ENCODE data around the gene TSPAN7. TPM values are rescaled to one million over a fixed set of nuclear protein-coding genes. Genes with fewer than 3 reads are reported as not detected.

Gene TSPAN7
- total RNA-seq, 4 donors from 2014 or later: 10.7 to 25.7 (median 16.0) TPM

DNA sequence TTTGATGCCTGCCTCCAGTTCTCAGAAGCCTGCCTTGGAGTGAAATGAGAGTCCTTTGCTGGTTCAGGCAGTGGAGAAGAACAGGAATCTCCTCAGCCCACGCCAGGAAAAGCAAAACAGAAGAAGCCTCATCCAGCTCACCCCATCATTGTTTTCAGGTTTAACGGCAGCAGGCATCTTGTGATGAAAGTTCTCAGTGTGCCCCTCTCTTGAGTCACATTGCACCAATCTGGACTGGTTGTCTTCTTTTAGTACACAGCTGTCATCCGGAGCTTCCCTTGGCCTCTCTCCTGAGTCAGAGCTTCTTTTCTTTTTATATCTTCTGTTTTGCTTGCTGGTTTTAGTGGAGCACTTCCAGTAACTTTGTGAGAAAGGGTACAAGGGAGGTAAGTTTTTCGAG lies 50.9 kb downstream of the TSPAN7 start:
- Histone ChIP-seq H3K27ac (no peak overlapping the region), H3K36me3 (no peaks in the 10 kb centered on the region), H3K9me3 (no peaks in the 10 kb centered on the region), H3K27me3 (no peaks in the 10 kb centered on the region), H3K4me3 (no peak overlapping the region), H3K4me1 (no peaks in the 10 kb centered on the region)
- TF ChIP-seq, protein P1, sequence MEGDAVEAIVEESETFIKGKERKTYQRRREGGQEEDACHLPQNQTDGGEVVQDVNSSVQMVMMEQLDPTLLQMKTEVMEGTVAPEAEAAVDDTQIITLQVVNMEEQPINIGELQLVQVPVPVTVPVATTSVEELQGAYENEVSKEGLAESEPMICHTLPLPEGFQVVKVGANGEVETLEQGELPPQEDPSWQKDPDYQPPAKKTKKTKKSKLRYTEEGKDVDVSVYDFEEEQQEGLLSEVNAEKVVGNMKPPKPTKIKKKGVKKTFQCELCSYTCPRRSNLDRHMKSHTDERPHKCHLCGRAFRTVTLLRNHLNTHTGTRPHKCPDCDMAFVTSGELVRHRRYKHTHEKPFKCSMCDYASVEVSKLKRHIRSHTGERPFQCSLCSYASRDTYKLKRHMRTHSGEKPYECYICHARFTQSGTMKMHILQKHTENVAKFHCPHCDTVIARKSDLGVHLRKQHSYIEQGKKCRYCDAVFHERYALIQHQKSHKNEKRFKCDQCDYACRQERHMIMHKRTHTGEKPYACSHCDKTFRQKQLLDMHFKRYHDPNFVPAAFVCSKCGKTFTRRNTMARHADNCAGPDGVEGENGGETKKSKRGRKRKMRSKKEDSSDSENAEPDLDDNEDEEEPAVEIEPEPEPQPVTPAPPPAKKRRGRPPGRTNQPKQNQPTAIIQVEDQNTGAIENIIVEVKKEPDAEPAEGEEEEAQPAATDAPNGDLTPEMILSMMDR (IDR thresholded peaks at IDR 0.05): no peak
- TF ChIP-seq POLR2AphosphoS5 (IDR thresholded peaks at IDR 0.05) (no peak), EP300 (IDR thresholded peaks at IDR 0.05) (no peak)
- DNase-seq (ENCODE audit: low spot score in 2 of 2): no peak
- WGBS: 60% methylated on average over 4 of the region's 4 CpGs

DNA sequence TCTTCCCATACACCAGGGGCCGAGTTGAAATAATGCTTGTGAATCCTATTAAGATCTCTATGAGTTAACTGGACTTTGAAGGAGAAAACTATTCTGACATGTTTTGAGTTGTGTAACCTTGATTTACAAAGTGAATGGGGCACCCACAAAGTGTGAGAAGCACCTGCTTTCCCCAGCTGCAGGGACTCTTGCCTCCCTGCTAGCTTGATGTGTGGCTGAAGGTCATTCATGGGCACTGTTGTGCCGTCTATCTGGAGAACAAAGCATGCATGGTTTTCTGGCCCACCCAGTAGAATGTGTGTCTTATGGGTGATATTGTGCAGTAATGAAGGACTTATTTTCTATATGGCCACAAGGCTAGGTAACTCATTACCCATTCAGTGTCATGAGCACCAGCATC lies 53.1 kb downstream of the TSPAN7 start:
- Histone ChIP-seq H3K4me1 (no peaks in the 10 kb centered on the region), H3K4me3 (no peak overlapping the region), H3K27me3 (no peaks in the 10 kb centered on the region), H3K36me3 (no peaks in the 10 kb centered on the region), H3K9me3 (no peaks in the 10 kb centered on the region), H3K27ac (no peak overlapping the region)
- 64% methylated on average over 2 of the region's 2 CpGs for WGBS
- TF ChIP-seq POLR2AphosphoS5 (IDR thresholded peaks at IDR 0.05) (no peak), EP300 (IDR thresholded peaks at IDR 0.05) (no peak), POLR2A (IDR thresholded peaks at IDR 0.05) (no peak)
- TF ChIP-seq, protein P1 (IDR thresholded peaks at IDR 0.05): no peak
- DNase-seq (ENCODE audit: low spot score in 2 of 2): no peak

DNA sequence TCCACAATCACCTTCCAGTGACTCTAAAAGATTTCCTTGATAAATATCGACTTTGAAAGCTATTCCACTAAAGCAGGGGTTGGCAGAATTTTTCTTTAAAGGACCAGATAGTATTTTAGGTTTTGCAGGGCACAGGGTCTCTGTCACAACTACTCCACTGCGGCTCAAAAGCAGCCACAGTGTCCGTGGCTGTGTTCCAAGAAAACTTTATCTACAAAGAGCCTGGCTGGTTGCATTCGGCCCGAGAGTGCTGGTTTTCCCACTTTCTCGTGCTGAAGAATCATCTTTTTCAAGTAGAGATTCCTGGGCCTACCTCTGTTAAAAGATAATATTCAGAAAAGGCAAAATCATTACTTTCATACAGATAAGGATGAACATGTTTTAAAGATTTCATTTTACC lies 55.6 kb downstream of the TSPAN7 start:
- no peaks in the 10 kb centered on the region for H3K36me3 ChIP-seq
- TF ChIP-seq EP300 (IDR thresholded peaks at IDR 0.05): no peak
- no peak for TF ChIP-seq POLR2A (IDR thresholded peaks at IDR 0.05)
- TF ChIP-seq, protein P1 (IDR thresholded peaks at IDR 0.05): no peak
- TF ChIP-seq POLR2AphosphoS5 (IDR thresholded peaks at IDR 0.05): no peak
- H3K9me3 ChIP-seq: no peaks in the 10 kb centered on the region
- no peak for DNase-seq (ENCODE audit: low spot score in 2 of 2)
- no peaks in the 10 kb centered on the region for H3K4me1 ChIP-seq
- H3K27me3 ChIP-seq: no peaks in the 10 kb centered on the region
- H3K4me3 ChIP-seq: no peak overlapping the region
- H3K27ac ChIP-seq: no peak overlapping the region
- 57% methylated on average over 6 of the region's 6 CpGs for WGBS

DNA sequence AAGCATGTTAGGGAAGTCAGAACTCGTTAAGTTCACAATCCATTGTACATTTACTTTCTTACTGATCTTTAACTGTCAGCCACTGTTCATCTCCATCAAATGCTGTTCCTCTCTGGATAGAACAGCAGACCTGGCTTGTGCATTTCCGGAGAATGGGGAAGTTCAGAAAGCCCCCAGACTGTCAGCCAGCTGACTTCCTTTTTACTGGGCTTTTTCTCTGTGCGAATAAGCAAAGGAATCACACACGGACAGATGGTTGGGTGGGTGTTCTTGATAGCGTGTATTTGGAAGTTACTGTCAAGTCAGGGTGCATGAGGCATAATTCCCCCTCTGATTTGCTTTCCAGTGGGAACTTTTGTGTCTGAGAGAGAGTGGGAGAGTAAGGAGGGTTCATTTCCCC lies 56.8 kb downstream of the TSPAN7 start:
- whole genome bisulfite sequencing: 56% methylated on average over 5 of the region's 5 CpGs
- no peak overlapping the region for H3K27ac ChIP-seq
- no peaks in the 10 kb centered on the region for H3K4me1 ChIP-seq
- H3K4me3 ChIP-seq: no peak overlapping the region
- no peaks in the 10 kb centered on the region for H3K36me3 ChIP-seq
- no peaks in the 10 kb centered on the region for H3K9me3 ChIP-seq
- no peaks in the 10 kb centered on the region for H3K27me3 ChIP-seq
- no peak for DNase-seq (ENCODE audit: low spot score in 2 of 2)
- TF ChIP-seq POLR2A (IDR thresholded peaks at IDR 0.05) (no peak), POLR2AphosphoS5 (IDR thresholded peaks at IDR 0.05) (no peak), EP300 (IDR thresholded peaks at IDR 0.05) (no peak)
- TF ChIP-seq, protein P1 (IDR thresholded peaks at IDR 0.05): no peak

DNA sequence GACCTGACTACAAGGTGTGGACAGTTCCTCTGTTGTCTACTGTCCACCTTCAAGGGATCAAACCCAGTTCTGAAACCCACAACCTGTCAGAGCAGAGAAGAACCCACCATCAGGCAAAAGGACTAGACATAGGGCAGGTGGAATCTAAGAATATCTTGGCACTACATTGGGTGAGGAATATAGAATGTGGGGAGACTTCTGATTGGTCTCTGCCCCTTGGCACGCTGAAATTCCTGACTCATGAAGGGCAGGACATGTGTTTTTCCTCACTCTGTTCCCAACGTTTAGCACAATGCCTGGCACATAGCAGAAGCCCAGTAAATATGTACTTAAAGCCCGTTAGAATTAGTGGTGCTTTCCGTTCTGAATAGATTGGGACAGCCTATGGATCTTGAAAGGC lies 59.3 kb downstream of the TSPAN7 start:
- no peaks in the 10 kb centered on the region for H3K4me1 ChIP-seq
- DNase-seq (ENCODE audit: low spot score in 2 of 2): no peak
- H3K9me3 ChIP-seq: no peaks in the 10 kb centered on the region
- no peaks in the 10 kb centered on the region for H3K27me3 ChIP-seq
- H3K4me3 ChIP-seq: no peak overlapping the region
- 63% methylated on average over 4 of the region's 4 CpGs for WGBS
- TF ChIP-seq EP300 (IDR thresholded peaks at IDR 0.05) (no peak), POLR2A (IDR thresholded peaks at IDR 0.05) (no peak), POLR2AphosphoS5 (IDR thresholded peaks at IDR 0.05) (no peak)
- TF ChIP-seq, protein P1 (IDR thresholded peaks at IDR 0.05): no peak
- no peaks in the 10 kb centered on the region for H3K36me3 ChIP-seq
- no peak overlapping the region for H3K27ac ChIP-seq

All from suprapubic skin (tissue), 4 donors.